PC-9 (cell line): Measurements from ENCODE around the gene HS3ST4. TPM values are rescaled to one million over a fixed set of nuclear protein-coding genes. Genes with fewer than 3 reads are reported as not detected.
"Not testable (repeated sequence)": the region's sequence is repeated elsewhere in the genome, so short reads cannot be mapped to it uniquely, and the experiment has no call there.

Experiments used
- BruUV-seq: library from RNA; stranded (reverse); fragments of 400-500 nt; replicated peaks from 2 replicates; lab custom pipeline; 2021; lab: Mats Ljungman, UMichigan
- CTCF ChIA-PET: fragments of 300-600 bp; sonication (Branson Sonifier 250); formaldehyde crosslinking; loops from one replicate; lab custom pipeline; 2022; ENCODE audit warnings: antibody characterized with exemption; lab: Charles Lee
- POLR2A ChIA-PET: fragments of 300-600 bp; sonication (Branson Sonifier 250); formaldehyde crosslinking; loops from one replicate; lab custom pipeline; 2022; ENCODE audit warnings: antibody characterized with exemption; ENCODE audit not compliant: unreplicated experiment; lab: Charles Lee
- DNase-seq, 2 experiments: peaks; one replicate each; pipeline versions ENCODE4 v3.0.0 to v3.0.0-alpha.2; 2015 to 2022; ENCODE audit warnings: mixed read lengths in 1 of 2
- H2AFZ ChIP-seq: fragments of 200-600 bp; sonication (generic); 2 replicates; pipeline ENCODE4 v1.8.1; 2017; ENCODE audit warnings: antibody characterized with exemption
- H3F3A ChIP-seq: fragments of 200-600 bp; sonication (generic); 2 replicates; pipeline ENCODE4 v1.8.1; 2017; ENCODE audit warnings: antibody characterized with exemption, mild to moderate bottlenecking, low read depth; ENCODE audit not compliant: insufficient read depth
- H3K27ac ChIP-seq: fragments of 200-600 bp; sonication (generic); 2 replicates; pipeline ENCODE4 v1.6.1; 2016; ENCODE audit warnings: mixed run types
- H3K27me3 ChIP-seq: fragments of 200-600 bp; sonication (generic); 2 replicates; pipeline ENCODE4 v1.6.1; 2016; ENCODE audit warnings: low read depth, mixed run types; ENCODE audit not compliant: insufficient read depth
- H3K36me3 ChIP-seq: fragments of 200-600 bp; sonication (generic); 2 replicates; pipeline ENCODE4 v1.6.1; 2016; ENCODE audit warnings: low read depth, mixed run types
- H3K4me1 ChIP-seq: fragments of 200-600 bp; sonication (generic); replicated peaks from 2 replicates; pipeline ENCODE4 v1.6.1; 2016; ENCODE audit warnings: mixed run types; ENCODE audit not compliant: insufficient read depth
- H3K4me2 ChIP-seq: fragments of 200-600 bp; sonication (generic); 2 replicates; pipeline ENCODE4 v1.6.1; 2017; ENCODE audit warnings: mixed run types
- H3K4me3 ChIP-seq: fragments of 200-600 bp; sonication (generic); 2 replicates; pipeline ENCODE4 v1.6.1; 2016; ENCODE audit warnings: mixed run types
- H3K79me2 ChIP-seq: fragments of 200-600 bp; sonication (generic); 2 replicates; pipeline ENCODE4 v1.6.1; 2017; ENCODE audit warnings: low read depth, mixed run types
- H3K9me2 ChIP-seq: fragments of 200-600 bp; sonication (generic); 2 replicates; pipeline ENCODE4 v1.8.1; 2017; ENCODE audit warnings: mild to moderate bottlenecking; ENCODE audit not compliant: insufficient read depth
- H3K9me3 ChIP-seq: fragments of 200-600 bp; sonication (generic); 2 replicates; pipeline ENCODE4 v1.8.1; 2016; ENCODE audit warnings: low read depth; ENCODE audit not compliant: insufficient read depth
- H4K20me1 ChIP-seq: fragments of 200-600 bp; sonication (generic); 2 replicates; pipeline ENCODE4 v1.8.1; 2017; ENCODE audit not compliant: insufficient read depth
- CTCF ChIP-seq: fragments of 200-600 bp; sonication (generic); conservative IDR thresholded peaks from 2 replicates; pipeline ENCODE4 v1.6.1; 2017; ENCODE audit warnings: mixed run types, antibody characterized with exemption, mild to moderate bottlenecking, moderate library complexity
- EZH2 ChIP-seq: fragments of 200-600 bp; sonication (generic); IDR thresholded peaks from 2 replicates; pipeline ENCODE4 v1.8.0; 2017; ENCODE audit warnings: antibody characterized with exemption, low read depth
- intact Hi-C: fragments of 100-400 bp; cut with micrococcal nuclease; formaldehyde crosslinking; loops from one replicate; pipeline ENCODE4 v1.10.0; 2022; ENCODE audit not compliant: unreplicated experiment
- total RNA-seq: library from RNA; stranded (reverse); gene quantifications from 2 replicates; pipeline ENCODE4 v1.2.3, GENCODE V29; 2021

Gene HS3ST4
- total RNA-seq, 1 experiment from 2014 or later, result not detected

DNA sequence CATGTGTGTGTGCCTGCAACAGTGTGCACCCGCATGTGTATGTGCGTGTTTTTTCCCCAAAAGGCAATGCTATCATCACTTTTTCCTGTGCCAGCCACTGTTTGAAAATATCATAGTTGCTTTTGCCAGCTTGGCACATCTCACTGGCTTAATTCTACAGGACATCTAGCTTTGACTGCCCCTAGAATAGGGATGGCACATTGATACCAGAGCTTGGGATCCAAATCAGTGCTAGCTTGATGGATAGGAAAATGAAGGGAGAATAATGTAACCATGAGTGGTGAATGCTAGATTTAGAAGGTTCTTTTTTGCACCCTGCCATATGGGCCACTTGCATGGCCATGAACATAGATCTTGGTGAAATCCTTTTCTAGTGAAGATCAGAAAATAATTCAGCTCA is 72.7 kb downstream of the HS3ST4 start:
- ChIA-PET POLR2A (no interaction called here), CTCF (no interaction called here)
- TF ChIP-seq CTCF (no peak), EZH2 (no peak)
- no peaks in the 10 kb centered on the region for H3K36me3 ChIP-seq
- peaks cover 25% of the 10 kb centered on the region for H3K27me3 ChIP-seq
- H3K79me2 ChIP-seq, result no peaks in the 10 kb centered on the region
- no TSS peak for BruUV-seq
- H4K20me1 ChIP-seq, result no peaks in the 10 kb centered on the region
- no peaks in the 10 kb centered on the region for H3K4me1 ChIP-seq
- H2AFZ ChIP-seq, result no peak overlapping the region
- H3K4me2 ChIP-seq, result no peak overlapping the region
- no peak for DNase-seq
- no peak overlapping the region for H3K27ac ChIP-seq
- H3K9me2 ChIP-seq, result no peaks in the 10 kb centered on the region
- intact Hi-C loops, result no loop called here
- H3K4me3 ChIP-seq, result no peak overlapping the region
- H3F3A ChIP-seq, result no peaks in the 10 kb centered on the region
- no peaks in the 10 kb centered on the region for H3K9me3 ChIP-seq

DNA sequence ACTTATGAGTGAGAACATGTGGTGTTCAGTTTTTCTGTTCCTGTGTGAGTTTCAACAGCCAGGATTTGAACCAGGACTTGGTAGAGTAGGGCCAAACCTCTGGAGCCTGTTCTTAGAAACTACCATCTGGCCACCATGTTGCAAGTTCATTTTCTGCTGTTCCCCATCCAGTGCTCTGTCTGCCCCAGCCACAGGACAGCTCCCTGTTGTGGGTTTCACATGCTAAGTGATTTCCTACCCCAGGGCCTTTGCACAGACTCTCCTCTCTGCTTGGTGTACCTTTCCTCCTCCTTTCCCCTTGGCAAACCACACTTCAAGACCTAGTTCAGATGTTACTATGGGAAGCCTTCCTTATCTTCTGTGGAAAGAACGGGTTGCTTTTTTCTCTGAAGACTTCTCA is 79.5 kb downstream of the HS3ST4 start:
- Histone ChIP-seq H4K20me1 (no peaks in the 10 kb centered on the region), H3F3A (no peaks in the 10 kb centered on the region), H3K9me3 (no peaks in the 10 kb centered on the region), H3K4me1 (no peaks in the 10 kb centered on the region), H2AFZ (no peak overlapping the region), H3K9me2 (no peaks in the 10 kb centered on the region), H3K4me2 (no peak overlapping the region), H3K79me2 (no peaks in the 10 kb centered on the region), H3K27me3 (peaks cover 9% of the 10 kb centered on the region; the same call in 1 of the 2 replicates), H3K4me3 (no peak overlapping the region), H3K27ac (no peak overlapping the region), H3K36me3 (no peaks in the 10 kb centered on the region)
- intact Hi-C loops, result no loop called here
- no TSS peak for BruUV-seq
- POLR2A ChIA-PET, result no interaction called here
- CTCF ChIA-PET, result no interaction called here
- TF ChIP-seq CTCF (no peak), EZH2 (no peak)
- DNase-seq, result no peak

GRCh38 chr16:25771812-25772568 is 80.2 kb downstream of the HS3ST4 start:
- no peaks in the 10 kb centered on the region for H3K9me3 ChIP-seq
- H3K36me3 ChIP-seq, result no peaks in the 10 kb centered on the region
- no peak overlapping the region for H3K4me2 ChIP-seq
- ChIA-PET CTCF (no interaction called here), POLR2A (no interaction called here)
- H3K27me3 ChIP-seq, result peaks cover 9% of the 10 kb centered on the region; the same call in 1 of the 2 replicates
- TF ChIP-seq EZH2, result no peak
- TF ChIP-seq CTCF, result no peak
- H4K20me1 ChIP-seq, result no peaks in the 10 kb centered on the region
- H3K27ac ChIP-seq, result no peak overlapping the region
- intact Hi-C loops, result no loop called here
- no peaks in the 10 kb centered on the region for H3K79me2 ChIP-seq
- H3F3A ChIP-seq, result no peaks in the 10 kb centered on the region
- no peaks in the 10 kb centered on the region for H3K9me2 ChIP-seq
- BruUV-seq, result no TSS peak
- H3K4me1 ChIP-seq, result no peaks in the 10 kb centered on the region
- H2AFZ ChIP-seq, result no peak overlapping the region
- no peak for DNase-seq
- H3K4me3 ChIP-seq, result no peak overlapping the region

GRCh38 chr16:25776214-25776613 is 84.5 kb downstream of the HS3ST4 start:
- H3K4me1 ChIP-seq, H3K4me3 ChIP-seq, H3K27me3 ChIP-seq, H3F3A ChIP-seq, H3K79me2 ChIP-seq, H3K4me2 ChIP-seq, BruUV-seq, H4K20me1 ChIP-seq, H3K27ac ChIP-seq, POLR2A ChIA-PET, H3K9me3 ChIP-seq, H2AFZ ChIP-seq, CTCF ChIA-PET, DNase-seq, intact Hi-C loops, H3K36me3 ChIP-seq, H3K9me2 ChIP-seq: not testable (repeated sequence)
